Spinal cord (tissue), 10 donors: ENCODE results near the gene SKP2. TPM values are rescaled to one million over a fixed set of nuclear protein-coding genes. Genes with fewer than 3 reads are reported as not detected.
"Not testable (repeated sequence)": the region's sequence is repeated elsewhere in the genome, so short reads cannot be mapped to it uniquely, and the experiment has no call there.

ENCODE experiments used
- DNase-seq, 6 donors: peaks; one replicate each; pipeline versions ENCODE4 v3.0.0 to v3.0.0-alpha.2; 2013 to 2015; ENCODE audit warnings: low spot score in 6 of 6, low read depth in 4 of 6
- H3K27ac ChIP-seq: one replicate; pipeline ENCODE4 v1.5.1; 2013; ENCODE audit warnings: low read depth, low read length, control low read depth
- H3K27me3 ChIP-seq: one replicate; pipeline ENCODE4 v1.6.1; 2013; ENCODE audit warnings: low read length; ENCODE audit not compliant: control insufficient read depth, insufficient read depth
- H3K36me3 ChIP-seq: one replicate; pipeline ENCODE4 v1.6.1; 2013; ENCODE audit warnings: low read length; ENCODE audit not compliant: control insufficient read depth, insufficient read depth
- H3K4me1 ChIP-seq: one replicate; pipeline ENCODE4 v1.6.1; 2013; ENCODE audit warnings: low read length; ENCODE audit not compliant: control insufficient read depth, insufficient read depth
- H3K4me3 ChIP-seq: one replicate; pipeline ENCODE4 v1.5.1; 2013; ENCODE audit warnings: low read depth, low read length, control low read depth
- H3K9me3 ChIP-seq: one replicate; pipeline ENCODE4 v1.6.1; 2013; ENCODE audit warnings: low read length; ENCODE audit not compliant: control insufficient read depth, insufficient read depth
- WGBS: methylation state at CpG from one replicate; pipeline ENCODE4 v1.1.5; 2013; ENCODE audit warnings: missing lambda C conversion rate; ENCODE audit not compliant: insufficient coverage; 5-methylcytosine and 5-hydroxymethylcytosine counted together
- long read RNA-seq, 4 donors: transcript quantifications; one replicate each; lab custom pipeline, GENCODE V29; 2026
- polyA plus RNA-seq, 2 donors: library from polyadenylated mRNA; unstranded; fragments of 120-200 nt; gene quantifications; one replicate each; pipeline ENCODE4 v1.2.1, GENCODE V29; 2013; ENCODE audit not compliant: insufficient read length in 2 of 2
- total RNA-seq, 2 donors: library from RNA; depleted of rRNA in 1 of 2; stranded (reverse); fragments of 120-200 nt in 1 of 2; fragments of >200 nt in 1 of 2; gene quantifications; one replicate each; pipeline versions ENCODE4 v1.2.3 to v1.2.4, GENCODE V29; 2013 to 2014
- donor health status: healthy.

SKP2 gene
- total RNA-seq (10 to 100 TPM; 23.8 to 36.0 TPM), polyA plus RNA-seq (10 to 100 TPM; 19.7 to 25.0 TPM)
- long read RNA-seq, donor 1, transcript SKP2-202 (10 exons, 3,759 nt), result major isoform, 6 of 7 reads
- long read RNA-seq, donor 1, partial matches to known transcripts, result 0 of 7 reads
- long read RNA-seq, donor 1, other reads (novel, unspliced or antisense), result 0 of 7 reads
- long read RNA-seq, donor 2, transcript SKP2-202 (10 exons, 3,759 nt), result major isoform, 5 of 5 reads
- long read RNA-seq, donor 2, partial matches to known transcripts, result 0 of 5 reads
- long read RNA-seq, donor 2, other reads (novel, unspliced or antisense), result 0 of 5 reads
- long read RNA-seq, donor 3, partial matches to known transcripts, result 7 of 10 reads
- long read RNA-seq, donor 3, other reads (novel, unspliced or antisense), result 0 of 10 reads
- long read RNA-seq, donor 4, partial matches to known transcripts, result 0 of 7 reads
- long read RNA-seq, donor 4, other reads (novel, unspliced or antisense), result 0 of 7 reads

DNA sequence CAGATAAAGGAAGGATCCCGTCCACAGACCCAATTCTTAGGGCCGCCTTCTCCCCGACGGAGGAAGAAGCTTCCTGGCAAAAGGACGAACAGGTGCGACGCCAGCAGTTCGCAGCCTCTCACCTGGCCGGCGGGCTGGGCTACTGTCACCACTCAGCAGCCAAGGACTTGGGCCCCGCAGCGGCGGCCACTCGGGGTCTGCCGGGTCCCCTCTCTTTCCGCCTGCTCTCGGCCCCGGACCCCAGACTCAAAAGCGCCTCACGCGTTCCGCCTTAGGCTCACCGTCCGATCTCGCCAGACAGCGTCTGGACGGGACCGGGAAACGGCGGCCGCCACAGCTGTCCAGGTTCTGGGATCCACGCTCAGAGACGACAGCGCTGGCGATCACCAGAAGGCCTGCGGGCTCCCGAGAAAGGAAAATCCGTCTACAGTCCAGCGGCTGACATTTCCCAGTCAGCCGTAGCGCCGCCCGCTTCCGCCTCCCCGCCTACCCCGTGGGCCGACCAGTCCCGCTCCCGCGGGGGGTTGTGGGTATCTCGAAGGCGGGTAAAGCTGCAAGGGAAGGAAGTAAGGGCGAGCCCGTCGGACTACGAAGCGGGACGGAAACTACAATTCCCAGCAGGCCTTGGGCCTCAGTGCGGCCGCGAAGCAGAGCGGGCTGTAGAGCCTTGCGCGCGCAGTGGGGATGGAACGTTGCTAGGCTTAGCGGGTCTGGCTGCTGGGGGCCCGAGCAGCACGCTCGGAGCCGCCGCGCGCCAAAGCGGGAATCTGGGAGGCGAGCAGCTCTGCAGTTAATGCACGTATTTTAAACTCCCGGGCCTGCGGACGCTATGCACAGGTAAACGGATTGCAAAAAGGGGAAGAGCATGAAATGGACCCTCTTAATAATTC is at the start of gene SKP2, which contains the start of gene LMBRD2:
Gene SKP2 (plus strand): TSS at position 678 of the 890 bp plus-strand sequence. CDS start 152 bp downstream, at position 830.
Gene LMBRD2 (minus strand): TSS at position 454 of the 890 bp plus-strand sequence. CDS start 8,538 bp downstream, outside the sequence.
- H3K27ac ChIP-seq, result peak within 1 kb of the TSS; percentile 76
- no peaks in the 10 kb centered on the region for H3K27me3 ChIP-seq
- peak; percentile 95 to 100 (median 98) for DNase-seq
- WGBS, result under 1% methylated on average over 81 of the region's 81 CpGs
- H3K4me1 ChIP-seq, result peaks cover 10% of the 10 kb centered on the region
- peak within 1 kb of the TSS; percentile 72 for H3K4me3 ChIP-seq
- H3K9me3 ChIP-seq, result no peaks in the 10 kb centered on the region
- H3K36me3 ChIP-seq, result peaks cover 12% of the 10 kb centered on the region

DNA sequence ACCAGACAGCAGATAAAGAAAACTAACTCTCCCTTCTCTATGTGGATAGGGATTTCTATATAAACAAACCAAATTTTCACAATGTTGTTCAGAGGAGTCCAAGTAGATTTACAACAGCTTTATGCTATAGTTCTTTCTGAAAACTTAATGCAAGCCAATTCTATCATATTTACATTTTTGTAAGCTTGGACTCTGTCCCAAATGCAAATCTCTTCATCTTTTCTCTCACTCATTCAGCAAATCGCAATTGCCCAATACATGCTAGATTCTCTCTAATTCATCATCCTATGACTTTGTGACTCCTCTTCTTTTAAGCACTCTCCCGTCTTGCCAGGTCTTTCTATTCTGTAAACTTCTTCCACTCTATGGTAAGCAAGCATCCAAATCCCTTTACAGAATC is 46.1 kb upstream of the SKP2 start:
- no peaks in the 10 kb centered on the region for H3K4me1 ChIP-seq
- H3K4me3 ChIP-seq, result no peak overlapping the region
- DNase-seq, result peak in 1 of 6 donors; percentile 6
- 83% methylated on average over 2 of the region's 2 CpGs for WGBS
- no peaks in the 10 kb centered on the region for H3K27me3 ChIP-seq
- H3K36me3 ChIP-seq, result peaks cover 10% of the 10 kb centered on the region
- no peak overlapping the region for H3K27ac ChIP-seq
- H3K9me3 ChIP-seq, result no peaks in the 10 kb centered on the region

DNA sequence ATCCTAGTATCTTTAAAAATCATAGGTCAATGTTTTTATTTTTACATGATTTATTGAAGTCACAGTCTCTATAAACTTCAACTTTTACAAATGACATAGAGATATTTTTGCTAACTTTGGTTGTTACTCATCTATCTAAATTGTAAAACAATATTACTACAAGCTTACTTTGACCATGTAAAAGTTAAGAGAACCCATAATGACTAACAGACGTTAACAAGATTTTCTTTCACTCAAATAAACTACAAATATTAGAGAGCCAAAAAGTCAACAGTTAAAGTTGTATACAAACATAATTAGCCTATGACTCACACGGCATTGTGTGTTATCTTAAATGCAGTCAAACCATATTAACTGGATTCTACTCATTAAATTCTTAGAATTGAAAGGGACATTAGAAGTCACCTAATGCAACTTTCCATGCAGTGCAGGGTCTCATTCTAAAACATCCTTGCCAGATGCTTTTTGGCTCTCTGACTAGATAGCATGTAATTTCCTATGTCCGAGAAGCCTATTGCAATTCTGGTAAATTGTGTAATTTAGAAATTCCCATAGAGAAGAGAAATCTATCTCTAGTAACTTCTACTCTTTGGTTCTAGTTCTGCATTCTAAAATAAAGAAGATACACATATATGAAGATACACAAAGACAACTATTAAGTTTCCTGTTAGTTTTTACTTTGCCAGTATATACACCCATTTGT is 43.0 kb upstream of the SKP2 start:
- H3K27ac ChIP-seq, result no peak overlapping the region
- H3K4me1 ChIP-seq, result no peaks in the 10 kb centered on the region
- no peaks in the 10 kb centered on the region for H3K27me3 ChIP-seq
- no peaks in the 10 kb centered on the region for H3K9me3 ChIP-seq
- peaks cover 10% of the 10 kb centered on the region for H3K36me3 ChIP-seq
- DNase-seq, result no peak
- no peak overlapping the region for H3K4me3 ChIP-seq
- WGBS, result no CpG with 5 or more reads among the region's 3 CpGs

DNA sequence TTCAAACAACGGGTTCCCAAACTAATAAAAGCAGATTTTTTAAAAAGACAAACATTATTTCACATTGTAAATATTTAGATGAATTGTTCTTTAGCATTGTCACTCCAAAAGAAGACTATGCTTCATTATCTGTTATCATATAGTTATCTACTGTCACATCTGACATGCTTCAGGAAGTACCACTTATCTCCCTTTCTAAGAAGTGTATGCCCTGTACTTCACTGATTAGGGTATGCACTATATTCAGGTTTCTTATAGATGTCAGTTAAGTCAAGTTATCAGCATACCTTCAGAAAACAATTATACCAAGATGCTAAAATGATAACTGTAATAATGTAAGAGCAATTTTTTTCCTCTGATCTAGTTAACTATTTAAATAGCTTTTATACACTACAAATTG is 40.7 kb upstream of the SKP2 start:
- DNase-seq, result no peak
- Histone ChIP-seq H3K4me3 (no peak overlapping the region), H3K9me3 (no peaks in the 10 kb centered on the region), H3K27ac (no peak overlapping the region), H3K27me3 (no peaks in the 10 kb centered on the region), H3K36me3 (peaks cover 10% of the 10 kb centered on the region), H3K4me1 (no peaks in the 10 kb centered on the region)
- WGBS, result no CpG with 5 or more reads among the region's 1 CpG

DNA sequence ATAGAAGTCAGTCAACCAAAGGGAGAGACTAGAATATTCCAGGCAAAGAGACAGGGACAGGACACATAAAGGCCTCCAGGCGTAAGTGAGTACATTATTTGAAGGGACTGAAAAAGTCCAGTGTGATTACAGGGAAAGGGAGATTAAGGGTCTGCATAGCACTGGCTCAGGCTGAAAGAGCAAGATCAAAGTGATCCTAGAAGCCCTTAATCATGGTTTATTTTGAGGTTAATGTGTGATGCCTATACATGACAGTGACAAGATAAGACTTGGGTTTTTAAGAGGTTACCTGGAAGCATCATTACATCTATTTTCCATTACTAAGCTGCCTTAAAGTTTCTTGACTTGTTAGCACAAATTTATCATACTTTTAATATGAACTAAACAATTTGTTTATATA is 26.0 kb upstream of the SKP2 start:
- 95% methylated on average over 1 of the region's 1 CpG for WGBS
- Histone ChIP-seq H3K27ac (no peak overlapping the region), H3K27me3 (no peaks in the 10 kb centered on the region), H3K4me1 (no peaks in the 10 kb centered on the region), H3K9me3 (peaks cover 2% of the 10 kb centered on the region), H3K36me3 (no peaks in the 10 kb centered on the region), H3K4me3 (no peak overlapping the region)
- DNase-seq, result no peak

DNA sequence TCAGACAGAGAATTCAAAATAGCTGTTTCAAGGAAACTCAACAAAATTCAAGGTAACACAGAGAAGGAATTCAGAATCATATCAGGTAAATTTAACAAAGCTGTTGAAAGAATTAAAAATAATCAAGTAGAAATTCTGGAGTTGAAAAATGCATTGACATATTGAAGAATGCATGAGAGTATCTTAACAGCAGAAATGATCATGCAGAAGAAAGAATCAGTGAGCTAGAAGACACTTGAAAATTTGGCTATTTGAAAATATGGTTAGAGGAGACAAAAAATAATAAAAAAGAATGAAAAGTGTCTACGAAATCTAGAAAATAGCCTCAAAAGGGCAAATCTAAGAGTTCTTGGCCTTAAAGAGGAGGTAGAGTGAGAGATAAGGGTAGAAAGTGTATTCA is 23.1 kb upstream of the SKP2 start:
- Histone ChIP-seq H3K4me3 (no peak overlapping the region), H3K27ac (no peak overlapping the region), H3K27me3 (no peaks in the 10 kb centered on the region), H3K4me1 (no peaks in the 10 kb centered on the region), H3K36me3 (no peaks in the 10 kb centered on the region), H3K9me3 (peaks cover 2% of the 10 kb centered on the region)
- 100% methylated on average over 1 of the region's 1 CpG for WGBS
- DNase-seq, result no peak

DNA sequence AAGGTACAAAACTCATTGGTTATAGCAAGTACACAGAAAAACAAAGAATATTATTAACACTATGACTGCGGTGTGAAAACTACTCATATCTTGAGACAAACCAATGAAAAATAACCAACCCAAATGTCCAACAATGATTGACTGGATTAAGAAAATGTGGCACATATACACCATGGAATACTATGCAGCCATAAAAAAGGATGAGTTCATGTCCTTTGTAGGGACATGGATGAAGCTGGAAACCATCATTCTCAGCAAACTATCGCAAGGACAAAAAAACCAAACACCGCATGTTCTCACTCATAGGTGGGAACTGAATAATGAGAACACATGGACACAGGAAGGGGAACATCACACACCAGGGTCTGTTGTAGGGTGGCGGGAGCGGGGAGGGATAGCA is 22.2 kb upstream of the SKP2 start:
- not testable (repeated sequence) for H3K9me3 ChIP-seq, H3K4me1 ChIP-seq, H3K36me3 ChIP-seq, H3K27ac ChIP-seq, H3K27me3 ChIP-seq, H3K4me3 ChIP-seq, DNase-seq
- no CpG with 5 or more reads among the region's 5 CpGs for WGBS

DNA sequence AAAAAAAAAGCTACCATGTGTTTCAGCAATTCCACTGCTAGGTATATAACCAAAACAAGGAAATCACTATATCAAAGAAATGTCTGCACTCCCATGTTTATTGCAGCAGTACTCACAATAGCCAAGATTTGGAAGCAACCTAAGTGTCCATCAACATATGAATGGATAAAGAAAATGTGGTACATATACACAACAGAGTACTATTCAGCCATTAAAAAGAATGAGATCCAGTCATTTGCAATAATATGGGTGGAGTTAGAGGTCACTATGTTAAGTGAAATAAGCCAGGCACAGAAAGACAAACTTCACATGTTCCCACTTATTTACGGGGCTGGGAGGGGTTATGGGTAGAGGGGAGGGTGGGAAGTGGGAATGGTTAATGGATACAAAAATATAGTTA is 18.9 kb upstream of the SKP2 start:
- H3K4me1 ChIP-seq, DNase-seq, H3K9me3 ChIP-seq, H3K27ac ChIP-seq, H3K27me3 ChIP-seq, H3K4me3 ChIP-seq, H3K36me3 ChIP-seq: not testable (repeated sequence)
- WGBS, result no CpG with 5 or more reads among the region's 1 CpG

DNA sequence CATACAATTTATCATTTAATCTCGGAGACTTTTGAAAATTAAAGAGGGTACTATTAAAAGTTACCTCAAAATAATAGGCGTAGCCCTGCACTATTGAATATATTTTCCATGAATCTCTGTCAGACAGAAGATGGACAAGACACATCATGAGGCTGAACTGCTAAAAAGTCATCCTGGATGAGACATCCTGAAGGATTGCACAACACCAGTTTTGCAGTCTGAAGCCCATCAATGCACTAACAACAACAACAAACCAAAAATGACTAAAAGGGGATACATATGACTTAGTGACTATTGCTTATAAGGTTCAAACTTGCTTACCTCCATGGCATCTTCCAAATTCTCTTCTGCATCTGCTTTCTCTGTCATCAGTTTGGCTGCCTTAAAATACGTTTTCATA is 15.9 kb upstream of the SKP2 start:
- Histone ChIP-seq H3K27me3 (no peaks in the 10 kb centered on the region), H3K36me3 (peaks cover 18% of the 10 kb centered on the region), H3K9me3 (peaks cover 5% of the 10 kb centered on the region), H3K27ac (no peak overlapping the region), H3K4me1 (no peaks in the 10 kb centered on the region), H3K4me3 (no peak overlapping the region)
- no CpG with 5 or more reads among the region's 3 CpGs for WGBS
- DNase-seq, result no peak
